ENCODE results near the gene ZFP82.

GRCh38 chr19:36418287-36419001 lies at the start of gene ZFP82:
- TF ChIP-seq CTCF (IDR thresholded peaks at IDR 0.05; ENCODE audit: low read depth, low read length) = no peak; the same call in 1 of the 2 replicates
- TF ChIP-seq EZH2phosphoT487 (IDR thresholded peaks at IDR 0.05; ENCODE audit: low read depth) = no peak
